Adrenal gland (tissue), 12 donors: ENCODE data around the gene OR5M8. TPM values are rescaled to one million over a fixed set of nuclear protein-coding genes. Genes with fewer than 3 reads are reported as not detected.

ENCODE experiments used
- DNase-seq, 7 donors: peaks; one replicate each; pipeline ENCODE4 v3.0.0-alpha.2; 2019 to 2020
- H3K27ac ChIP-seq, 5 donors: fragments of 200-600 bp; sonication (generic) in 4 of 5; 1 replicate in 3 of 5; 2 replicates in 2 of 5; pipeline versions ENCODE4 v1.5.1 to v1.8.0; 2016 to 2020; ENCODE audit warnings: mild to moderate bottlenecking in 1 of 5
- H3K27me3 ChIP-seq: fragments of 200-600 bp; 2 replicates; pipeline ENCODE4 v1.8.0; 2021
- H3K36me3 ChIP-seq, 2 donors: fragments of 200-600 bp; replicated peaks in 1 of 2; 1 replicate in 1 of 2; 2 replicates in 1 of 2; pipeline versions ENCODE4 v1.5.1 to v1.8.0; 2018 to 2022
- H3K4me1 ChIP-seq, 2 donors: fragments of 200-600 bp; replicated peaks in 1 of 2; 1 replicate in 1 of 2; 2 replicates in 1 of 2; pipeline versions ENCODE4 v1.5.1 to v1.8.0; 2018 to 2021
- H3K4me3 ChIP-seq, 4 donors: fragments of 200-600 bp; sonication (generic) in 3 of 4; one replicate each; pipeline ENCODE4 v1.5.1; 2016 to 2018
- H3K9me3 ChIP-seq, 3 donors: fragments of 200-600 bp; sonication (generic) in 1 of 3; replicated peaks in 1 of 3; 1 replicate in 2 of 3; 2 replicates in 1 of 3; pipeline versions ENCODE4 v1.5.1 to v1.8.0; 2016 to 2021
- POLR2A ChIP-seq, 2 donors: fragments of 450-650 bp; IDR thresholded peaks; one replicate each; pipeline ENCODE4 v1.6.1; 2017; ENCODE audit warnings: antibody characterized with exemption in 2 of 2, mild to moderate bottlenecking in 2 of 2, moderate library complexity in 1 of 2
- WGBS, 4 donors: extraction: QIAGEN DNeasy Blood & Tissue Kit in 2 of 4; methylation state at CpG; one replicate each; pipeline versions ENCODE4 v1.1.5 to v1.1.7; 2013 to 2017; 5-methylcytosine and 5-hydroxymethylcytosine counted together
- intact Hi-C, 2 donors: fragments of 100-400 bp; cut with DNase I; formaldehyde crosslinking; loops; one replicate each; pipeline versions ENCODE4 v1.14.1 to v1.15.0; 2022 to 2023
- polyA plus RNA-seq, 3 donors: library from polyadenylated mRNA; stranded (reverse); fragments of 200-250 nt in 2 of 3; fragments of 350-450 nt in 1 of 3; fragmentation: Illumina TruSeq in 1 of 3; extraction: RNeasy Lipid Tissue Mini Kit (QIAGEN cat#74804) in 1 of 3; gene quantifications; one replicate each; pipeline ENCODE4 v1.2.3, GENCODE V29; 2013 to 2014
- total RNA-seq, 9 donors: library from RNA; depleted of rRNA in 4 of 9; stranded (reverse); fragments of >200 nt in 4 of 9; fragments of 120-200 nt in 1 of 9; fragmentation: NEBNext Ultra II Directional in 1 of 9; extraction: Animal tissue kit (Norgen Biotek cat#: 25700) in 1 of 9; gene quantifications; one replicate each; pipeline versions ENCODE4 v1.1.0 to v1.2.4, GENCODE V29; 2013 to 2023
- TF ChIP-seq, protein P1 (sequence below), 6 experiments: fragments of 450-650 bp in 4 of 6; fragments of 200-600 bp in 2 of 6; sonication (generic) in 1 of 6; IDR thresholded peaks; 1 replicate in 5 of 6; 2 replicates in 1 of 6; pipeline versions ENCODE4 v1.5.1 to v1.8.0; 2016 to 2021; ENCODE audit warnings: antibody characterized with exemption in 6 of 6, mild to moderate bottlenecking in 2 of 6, moderate library complexity in 1 of 6
- donor health status: healthy with polysubstance abuse.
- donor health status: Bipolar disorder and iron deficiency.
- donor health status: DM: yes; HTN: yes; CAD: no.
- donor health status: DM: no; HTN: no; CAD: no.
- donor health status: DM: no; HTN: no; CAD: no.
- donor health status: DM: yes; HTN: yes; CAD: no.

OR5M8 gene
- total and polyA plus RNA-seq, 12 donors: not detected

DNA sequence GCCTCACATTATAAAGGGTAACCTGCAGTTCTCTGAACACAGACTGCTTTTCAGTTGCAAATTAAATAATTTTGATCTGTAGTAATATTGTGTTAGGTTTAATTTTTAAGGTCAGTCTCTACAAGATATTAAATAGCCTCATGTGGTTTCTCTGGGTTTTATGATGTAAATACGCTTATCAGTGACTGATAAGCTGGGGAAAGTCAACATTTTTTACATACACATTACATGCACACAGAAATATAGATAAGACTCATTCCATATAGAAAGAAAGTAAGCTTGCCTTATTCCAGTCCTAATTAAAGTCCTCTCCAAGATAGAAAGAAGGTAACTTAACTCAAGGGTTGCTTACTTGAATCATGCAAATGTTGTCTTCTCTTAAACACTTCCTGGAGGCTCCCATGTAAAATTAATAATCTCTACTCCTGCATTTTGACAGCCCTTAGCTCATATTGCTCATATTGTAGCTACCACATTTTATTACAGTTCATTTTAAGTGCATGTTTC, 16.4 kb downstream of the OR5M8 start:
- Histone ChIP-seq H3K27me3 (no peaks in the 10 kb centered on the region), H3K4me3 (no peak overlapping the region), H3K36me3 (no peaks in the 10 kb centered on the region), H3K9me3 (no peaks in the 10 kb centered on the region), H3K4me1 (no peaks in the 10 kb centered on the region), H3K27ac (no peak overlapping the region)
- WGBS, 4 donors: 53 to 63% (median 59%) methylated on average over 1 of the region's 1 CpG
- intact Hi-C loops: no loop called here
- TF ChIP-seq POLR2A (IDR thresholded peaks at IDR 0.05): no peak
- TF ChIP-seq, protein P1, sequence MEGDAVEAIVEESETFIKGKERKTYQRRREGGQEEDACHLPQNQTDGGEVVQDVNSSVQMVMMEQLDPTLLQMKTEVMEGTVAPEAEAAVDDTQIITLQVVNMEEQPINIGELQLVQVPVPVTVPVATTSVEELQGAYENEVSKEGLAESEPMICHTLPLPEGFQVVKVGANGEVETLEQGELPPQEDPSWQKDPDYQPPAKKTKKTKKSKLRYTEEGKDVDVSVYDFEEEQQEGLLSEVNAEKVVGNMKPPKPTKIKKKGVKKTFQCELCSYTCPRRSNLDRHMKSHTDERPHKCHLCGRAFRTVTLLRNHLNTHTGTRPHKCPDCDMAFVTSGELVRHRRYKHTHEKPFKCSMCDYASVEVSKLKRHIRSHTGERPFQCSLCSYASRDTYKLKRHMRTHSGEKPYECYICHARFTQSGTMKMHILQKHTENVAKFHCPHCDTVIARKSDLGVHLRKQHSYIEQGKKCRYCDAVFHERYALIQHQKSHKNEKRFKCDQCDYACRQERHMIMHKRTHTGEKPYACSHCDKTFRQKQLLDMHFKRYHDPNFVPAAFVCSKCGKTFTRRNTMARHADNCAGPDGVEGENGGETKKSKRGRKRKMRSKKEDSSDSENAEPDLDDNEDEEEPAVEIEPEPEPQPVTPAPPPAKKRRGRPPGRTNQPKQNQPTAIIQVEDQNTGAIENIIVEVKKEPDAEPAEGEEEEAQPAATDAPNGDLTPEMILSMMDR (IDR thresholded peaks at IDR 0.05): no peak
- no peak for DNase-seq

DNA sequence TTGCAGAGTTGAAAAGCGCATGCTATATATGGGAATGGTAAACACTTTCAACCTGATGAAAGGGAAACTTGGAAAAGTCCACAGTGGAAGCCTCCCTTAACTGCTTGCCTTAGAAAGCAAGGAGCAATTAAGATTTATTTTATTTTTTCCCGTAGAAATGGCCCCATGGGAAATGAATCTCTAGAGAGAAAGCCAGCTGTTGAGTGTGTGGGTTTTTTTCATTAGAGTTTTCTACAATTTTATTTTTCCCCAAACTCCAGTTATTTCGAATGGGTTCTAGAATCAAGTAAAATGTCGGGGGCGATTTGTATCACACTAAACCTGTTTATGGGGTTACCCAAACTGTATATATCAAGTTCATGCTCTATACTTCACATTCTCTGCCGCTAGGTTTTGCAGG, 17.9 kb downstream of the OR5M8 start, which contains the start of gene OR5M3:
TSS of gene OR5M3 (minus strand) at position 101 of the 400 bp plus-strand sequence. CDS start 2,855 bp downstream, outside the sequence.
- Histone ChIP-seq H3K4me3 (no peak within 1 kb of the TSS), H3K9me3 (no peaks in the 10 kb centered on the region), H3K27ac (no peak within 1 kb of the TSS), H3K4me1 (no peaks in the 10 kb centered on the region), H3K27me3 (no peaks in the 10 kb centered on the region), H3K36me3 (no peaks in the 10 kb centered on the region)
- TF ChIP-seq POLR2A (IDR thresholded peaks at IDR 0.05): no peak
- TF ChIP-seq, protein P1 (IDR thresholded peaks at IDR 0.05): no peak
- no peak for DNase-seq
- intact Hi-C loops: no loop called here
- WGBS, 4 donors: 73 to 80% (median 75%) methylated on average over 6 of the region's 6 CpGs

DNA sequence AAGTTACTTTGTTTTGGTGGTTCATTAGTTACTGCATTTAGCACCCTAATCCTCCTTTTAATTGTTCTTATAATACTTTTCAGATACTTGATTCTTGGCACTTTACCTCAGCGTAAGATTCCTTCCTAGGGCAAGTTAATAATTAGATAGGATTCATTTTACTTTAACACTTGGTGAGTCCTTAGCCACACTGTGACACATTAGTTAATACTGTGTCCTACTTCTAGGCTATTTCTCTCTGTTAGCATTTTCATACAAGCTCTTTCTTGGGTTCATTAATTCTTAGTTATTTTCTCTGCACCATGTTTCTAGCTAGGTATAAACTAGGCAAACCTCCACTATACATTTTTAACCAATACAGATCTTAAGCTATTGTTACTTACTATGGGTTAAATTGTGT, 34.1 kb downstream of the OR5M8 start:
- TF ChIP-seq POLR2A (IDR thresholded peaks at IDR 0.05): no peak
- TF ChIP-seq, protein P1 (IDR thresholded peaks at IDR 0.05): no peak
- intact Hi-C loops: no loop called here

DNA sequence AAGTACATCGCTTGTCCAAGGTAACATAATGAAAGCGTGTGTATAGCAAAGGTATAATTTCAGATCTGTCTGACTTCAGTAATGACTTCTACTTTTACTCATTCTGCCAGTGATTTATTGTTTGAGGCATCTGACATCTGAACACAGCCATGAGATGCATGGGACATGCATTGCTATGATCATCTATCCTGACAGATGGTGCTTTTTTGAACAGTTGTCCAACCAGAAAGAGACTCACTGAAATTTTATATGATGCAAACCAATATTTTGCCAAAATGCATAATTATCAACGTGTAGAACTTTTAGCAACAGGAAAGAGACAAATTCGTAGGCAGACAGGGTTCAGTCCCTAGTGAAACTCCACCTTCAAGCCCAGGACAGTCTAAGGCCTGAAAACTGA, 37.6 kb downstream of the OR5M8 start:
- no peaks in the 10 kb centered on the region for H3K4me1 ChIP-seq
- H3K27ac ChIP-seq: no peak overlapping the region
- WGBS, 4 donors: 60 to 66% (median 64%) methylated on average over 4 of the region's 4 CpGs
- no peaks in the 10 kb centered on the region for H3K9me3 ChIP-seq
- no peak overlapping the region for H3K4me3 ChIP-seq
- no peaks in the 10 kb centered on the region for H3K36me3 ChIP-seq
- no peak for TF ChIP-seq POLR2A (IDR thresholded peaks at IDR 0.05)
- TF ChIP-seq, protein P1 (IDR thresholded peaks at IDR 0.05): no peak
- intact Hi-C loops: no loop called here
- no peak for DNase-seq
- no peaks in the 10 kb centered on the region for H3K27me3 ChIP-seq

More for the DNA sequence above, 34.1 kb downstream of the OR5M8 start:
- DNase-seq: no peak
- Histone ChIP-seq H3K27ac (no peak overlapping the region), H3K4me1 (no peaks in the 10 kb centered on the region), H3K9me3 (no peaks in the 10 kb centered on the region), H3K27me3 (no peaks in the 10 kb centered on the region), H3K36me3 (no peaks in the 10 kb centered on the region), H3K4me3 (no peak overlapping the region)
- 82 to 100% (median 91%) methylated on average over 1 of the region's 1 CpG for WGBS, 4 donors

Other genes with a start within 250 kb of the OR5M8 start
- not detected for gene OR5T3, start 239.1 kb downstream of the OR5M8 start, total RNA-seq
- gene OR5T3, start 239.1 kb downstream of the OR5M8 start, polyA plus RNA-seq: not detected
- not detected for gene OR5T1, start 217.2 kb downstream of the OR5M8 start, total RNA-seq
- gene OR5T1, start 217.2 kb downstream of the OR5M8 start, polyA plus RNA-seq: not detected
- not detected for gene OR8H1, start 199.1 kb downstream of the OR5M8 start, total RNA-seq
- not detected for gene OR8H1, start 199.1 kb downstream of the OR5M8 start, polyA plus RNA-seq
- not detected for gene OR8K3, start 176.2 kb downstream of the OR5M8 start, total RNA-seq
- gene OR8K3, start 176.2 kb downstream of the OR5M8 start, polyA plus RNA-seq: not detected
- not detected for gene OR8K1, start 145.3 kb downstream of the OR5M8 start, total RNA-seq
- gene OR8K1, start 145.3 kb downstream of the OR5M8 start, polyA plus RNA-seq: not detected
- not detected for gene OR8J1, start 137.1 kb downstream of the OR5M8 start, total RNA-seq
- gene OR8J1, start 137.1 kb downstream of the OR5M8 start, polyA plus RNA-seq: not detected
- gene OR8U1, start 115.7 kb downstream of the OR5M8 start, total RNA-seq: not detected
- gene OR8U1, start 115.7 kb downstream of the OR5M8 start, polyA plus RNA-seq: not detected
- not detected for gene OR5AL1, start 78.7 kb downstream of the OR5M8 start, total RNA-seq
- not detected for gene OR5AL1, start 78.7 kb downstream of the OR5M8 start, polyA plus RNA-seq
- gene OR5M3, start 18.0 kb downstream of the OR5M8 start, total RNA-seq: not detected
- not detected for gene OR5M3, start 18.0 kb downstream of the OR5M8 start, polyA plus RNA-seq
- not detected for gene OR5M11, start 51.9 kb upstream of the OR5M8 start, total RNA-seq
- gene OR5M11, start 51.9 kb upstream of the OR5M8 start, polyA plus RNA-seq: not detected
- gene OR5M10, start 86.4 kb upstream of the OR5M8 start, total RNA-seq: not detected
- not detected for gene OR5M10, start 86.4 kb upstream of the OR5M8 start, polyA plus RNA-seq
- not detected for gene OR5M1, start 123.5 kb upstream of the OR5M8 start, total RNA-seq
- not detected for gene OR5M1, start 123.5 kb upstream of the OR5M8 start, polyA plus RNA-seq
- gene OR5AP2, start 151.1 kb upstream of the OR5M8 start, total RNA-seq: not detected
- not detected for gene OR5AP2, start 151.1 kb upstream of the OR5M8 start, polyA plus RNA-seq
- not detected for gene OR5AR1, start 172.3 kb upstream of the OR5M8 start, total RNA-seq
- not detected for gene OR5AR1, start 172.3 kb upstream of the OR5M8 start, polyA plus RNA-seq
- gene OR9G1, start 207.7 kb upstream of the OR5M8 start, total RNA-seq: not detected
- gene OR9G1, start 207.7 kb upstream of the OR5M8 start, polyA plus RNA-seq: not detected